Stimulated activated naive CD8-positive, alpha-beta T cell treated with anti-CD3 and anti-CD28 coated beads, Interleukin-15, Interleukin-2, amounts not matched to agents 100 ng/mL and 50 ng/mL, for 24 hours (primary cell): ENCODE measurements around the gene SORCS2.

ENCODE experiments used
- H3K27ac Mint-ChIP-seq: one replicate; pipeline ENCODE4 v1.8.0; 2021; ENCODE audit warnings: mild to moderate bottlenecking, mixed read lengths
- H3K27me3 Mint-ChIP-seq: one replicate; pipeline ENCODE4 v1.8.0; 2021; ENCODE audit warnings: mixed read lengths
- H3K36me3 Mint-ChIP-seq: one replicate; pipeline ENCODE4 v1.8.0; 2021; ENCODE audit warnings: low read depth, mixed read lengths
- H3K4me1 Mint-ChIP-seq: one replicate; pipeline ENCODE4 v1.8.0; 2021; ENCODE audit warnings: low read depth, mixed read lengths
- H3K4me3 Mint-ChIP-seq: one replicate; pipeline ENCODE4 v1.8.0; 2021; ENCODE audit warnings: mild to moderate bottlenecking, mixed read lengths
- H3K9me3 Mint-ChIP-seq: one replicate; pipeline ENCODE4 v1.8.0; 2021; ENCODE audit warnings: mixed read lengths

The SORCS2 gene

DNA sequence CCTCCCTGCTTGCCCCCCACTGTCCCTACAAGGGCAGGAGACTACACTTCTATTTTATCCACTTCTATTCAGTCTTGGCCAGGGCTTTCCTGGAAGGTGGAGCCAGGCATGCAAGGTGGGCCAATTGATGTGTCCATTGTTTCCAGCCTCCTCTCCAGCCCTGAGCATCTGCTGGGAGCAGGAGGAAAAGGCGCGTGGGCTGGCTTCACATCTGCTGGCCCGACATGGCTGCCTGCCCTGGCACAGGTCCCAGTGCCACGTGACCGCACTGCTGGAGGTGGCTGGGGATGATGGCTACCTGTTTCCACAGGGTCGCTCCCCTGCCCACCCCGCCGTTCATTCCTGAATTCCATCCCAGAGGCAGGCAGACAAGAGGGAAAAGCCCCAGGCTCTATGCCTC, 499.6 kb downstream of the SORCS2 start:
- no peaks in the 10 kb centered on the region for H3K4me1 Mint-ChIP-seq
- no peak overlapping the region for H3K27ac Mint-ChIP-seq
- H3K9me3 Mint-ChIP-seq = no peaks in the 10 kb centered on the region
- H3K36me3 Mint-ChIP-seq = no peaks in the 10 kb centered on the region
- no peaks in the 10 kb centered on the region for H3K27me3 Mint-ChIP-seq
- H3K4me3 Mint-ChIP-seq = no peak overlapping the region

DNA sequence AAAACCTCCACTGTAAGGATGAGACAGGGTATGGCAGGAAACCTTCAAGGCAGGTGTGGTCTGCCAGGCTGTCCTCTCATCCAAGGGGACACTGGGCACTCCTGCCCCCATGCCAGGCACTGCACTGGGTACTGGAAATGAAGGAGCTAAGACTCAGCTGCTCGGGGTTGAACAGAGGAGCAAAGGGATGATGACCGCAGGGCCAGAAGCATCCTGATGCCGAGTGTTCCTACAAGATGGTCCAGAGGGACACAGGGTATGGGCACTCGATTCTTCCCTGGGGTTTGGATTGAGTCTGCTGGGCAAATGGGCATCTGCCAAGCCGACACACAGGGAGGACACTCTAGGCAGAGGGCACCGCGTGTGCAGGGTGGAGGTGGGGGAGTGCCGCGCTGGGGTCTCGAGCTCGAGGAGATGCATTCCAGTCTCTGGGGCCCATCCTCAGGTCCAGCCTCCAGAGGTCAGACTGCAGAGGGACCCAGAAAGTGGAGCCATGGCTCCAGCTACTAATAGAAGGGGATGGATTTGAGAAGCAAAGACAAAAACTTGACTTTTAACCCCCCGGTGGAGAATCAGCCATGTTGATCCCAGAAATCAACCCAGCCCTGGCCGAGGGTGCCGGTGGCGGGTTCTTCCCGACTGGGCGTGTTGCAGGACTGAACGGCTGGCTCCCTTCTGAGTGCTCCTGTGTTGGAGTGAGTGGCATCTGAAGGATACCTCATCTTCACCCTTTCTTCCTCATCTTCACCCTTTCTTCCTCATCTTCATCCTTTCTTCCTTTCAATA, 500.3 kb downstream of the SORCS2 start:
- Mint-ChIP-seq H3K36me3 (no peaks in the 10 kb centered on the region), H3K4me3 (no peak overlapping the region), H3K9me3 (no peaks in the 10 kb centered on the region), H3K27ac (no peak overlapping the region), H3K27me3 (no peaks in the 10 kb centered on the region), H3K4me1 (no peaks in the 10 kb centered on the region)

DNA sequence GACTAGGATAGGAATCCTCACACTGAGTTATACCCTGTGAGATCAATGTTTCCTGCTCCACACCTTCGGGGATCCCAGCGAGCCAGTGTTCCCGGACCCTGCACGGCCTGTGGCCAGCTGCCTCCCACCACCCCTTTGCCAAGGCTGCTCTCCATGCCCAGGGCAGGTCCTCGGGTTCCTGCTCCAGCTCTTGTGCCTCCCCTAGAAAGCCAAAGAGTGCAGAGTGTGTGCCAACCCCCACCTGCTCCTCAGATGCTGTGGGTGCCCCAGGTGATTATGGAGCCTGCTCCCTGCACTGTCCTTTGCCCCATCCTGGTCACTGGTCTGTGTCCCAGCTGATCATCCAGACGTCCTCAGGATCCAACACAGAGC, 500.9 kb downstream of the SORCS2 start:
- no peaks in the 10 kb centered on the region for H3K36me3 Mint-ChIP-seq
- no peaks in the 10 kb centered on the region for H3K4me1 Mint-ChIP-seq

GRCh38 chr4:7693711-7694110, 501.4 kb downstream of the SORCS2 start:
- Mint-ChIP-seq H3K27ac (no peak overlapping the region), H3K36me3 (no peaks in the 10 kb centered on the region), H3K9me3 (no peaks in the 10 kb centered on the region), H3K4me1 (no peaks in the 10 kb centered on the region), H3K4me3 (no peak overlapping the region), H3K27me3 (no peaks in the 10 kb centered on the region)

More for the DNA sequence above, 500.9 kb downstream of the SORCS2 start:
- no peak overlapping the region for H3K27ac Mint-ChIP-seq
- no peaks in the 10 kb centered on the region for H3K27me3 Mint-ChIP-seq
- H3K4me3 Mint-ChIP-seq = no peak overlapping the region
- H3K9me3 Mint-ChIP-seq = no peaks in the 10 kb centered on the region

DNA sequence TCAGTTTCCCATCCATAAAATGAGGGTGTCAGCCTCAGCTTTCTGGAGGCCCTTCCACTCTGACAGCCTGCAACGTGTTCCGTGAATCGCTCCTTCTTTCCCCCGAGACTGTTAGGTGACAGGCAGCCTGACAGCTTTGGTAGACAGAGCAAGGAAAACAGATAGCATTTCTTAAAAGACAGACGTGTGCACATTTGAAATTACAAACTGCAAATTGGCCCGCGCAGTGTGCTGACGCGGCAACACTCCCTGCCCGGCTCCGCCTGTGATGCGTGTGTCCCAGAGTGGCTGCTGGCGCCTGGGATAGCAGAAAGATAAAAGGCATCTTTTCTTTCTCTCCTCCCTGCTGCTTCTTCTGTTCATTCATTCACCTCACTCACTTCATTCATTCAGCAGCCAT, 502.0 kb downstream of the SORCS2 start:
- Mint-ChIP-seq H3K4me3 (no peak overlapping the region), H3K36me3 (no peaks in the 10 kb centered on the region), H3K4me1 (no peaks in the 10 kb centered on the region), H3K27me3 (no peaks in the 10 kb centered on the region), H3K27ac (no peak overlapping the region), H3K9me3 (no peaks in the 10 kb centered on the region)

DNA sequence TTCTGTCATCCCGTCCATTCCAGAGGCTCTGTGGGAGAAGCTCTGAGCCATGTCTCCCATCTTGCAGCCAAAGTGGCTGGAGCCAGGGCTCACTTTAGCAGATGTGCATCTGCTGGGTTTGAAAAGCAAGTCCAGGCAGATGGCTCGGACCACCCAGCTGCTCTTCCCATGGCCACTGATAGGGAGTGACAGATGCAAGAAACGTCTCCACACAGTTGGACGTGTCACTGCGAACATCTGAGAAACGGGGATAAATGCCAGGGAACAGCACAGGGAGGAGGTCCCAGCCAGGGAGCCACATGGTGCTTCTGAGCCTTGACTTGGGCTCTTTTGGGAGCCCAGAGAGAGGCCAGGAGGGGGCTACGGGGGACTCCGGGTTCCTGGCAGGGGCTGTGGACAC, 505.0 kb downstream of the SORCS2 start:
- Mint-ChIP-seq H3K4me3 (no peak overlapping the region), H3K4me1 (no peaks in the 10 kb centered on the region), H3K27me3 (no peaks in the 10 kb centered on the region), H3K9me3 (no peaks in the 10 kb centered on the region), H3K27ac (no peak overlapping the region), H3K36me3 (no peaks in the 10 kb centered on the region)

GRCh38 chr4:7697821-7698220, 505.5 kb downstream of the SORCS2 start:
- no peaks in the 10 kb centered on the region for H3K4me1 Mint-ChIP-seq
- H3K9me3 Mint-ChIP-seq = no peaks in the 10 kb centered on the region
- no peak overlapping the region for H3K4me3 Mint-ChIP-seq
- no peaks in the 10 kb centered on the region for H3K36me3 Mint-ChIP-seq
- no peaks in the 10 kb centered on the region for H3K27me3 Mint-ChIP-seq
- no peak overlapping the region for H3K27ac Mint-ChIP-seq

GRCh38 chr4:7698584-7698983, 506.2 kb downstream of the SORCS2 start:
- Mint-ChIP-seq H3K27ac (no peak overlapping the region), H3K27me3 (no peaks in the 10 kb centered on the region), H3K4me1 (no peaks in the 10 kb centered on the region), H3K36me3 (no peaks in the 10 kb centered on the region), H3K4me3 (no peak overlapping the region), H3K9me3 (no peaks in the 10 kb centered on the region)

DNA sequence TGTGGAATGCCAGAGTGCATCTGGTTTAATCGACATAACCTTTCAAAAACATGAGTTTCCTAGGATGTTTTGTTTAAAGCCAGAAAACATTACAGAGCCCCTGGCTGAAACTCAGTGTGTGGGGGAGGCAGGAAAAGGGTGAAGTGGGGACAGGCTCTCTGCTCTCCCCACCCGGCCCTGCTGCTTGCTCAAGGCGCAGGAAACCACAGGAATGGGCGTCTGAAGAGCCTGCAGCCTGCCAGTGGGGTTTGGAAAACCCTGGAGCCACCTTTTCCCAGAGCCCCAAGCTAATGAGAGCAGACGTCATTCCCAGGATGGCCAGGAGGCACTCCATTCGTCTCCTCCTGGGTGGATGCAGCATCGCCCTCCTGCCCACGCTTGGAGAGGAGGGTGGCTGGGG, 506.7 kb downstream of the SORCS2 start:
- Mint-ChIP-seq H3K4me3 (no peak overlapping the region), H3K27ac (no peak overlapping the region), H3K9me3 (no peaks in the 10 kb centered on the region), H3K27me3 (no peaks in the 10 kb centered on the region), H3K4me1 (no peaks in the 10 kb centered on the region), H3K36me3 (no peaks in the 10 kb centered on the region)

DNA sequence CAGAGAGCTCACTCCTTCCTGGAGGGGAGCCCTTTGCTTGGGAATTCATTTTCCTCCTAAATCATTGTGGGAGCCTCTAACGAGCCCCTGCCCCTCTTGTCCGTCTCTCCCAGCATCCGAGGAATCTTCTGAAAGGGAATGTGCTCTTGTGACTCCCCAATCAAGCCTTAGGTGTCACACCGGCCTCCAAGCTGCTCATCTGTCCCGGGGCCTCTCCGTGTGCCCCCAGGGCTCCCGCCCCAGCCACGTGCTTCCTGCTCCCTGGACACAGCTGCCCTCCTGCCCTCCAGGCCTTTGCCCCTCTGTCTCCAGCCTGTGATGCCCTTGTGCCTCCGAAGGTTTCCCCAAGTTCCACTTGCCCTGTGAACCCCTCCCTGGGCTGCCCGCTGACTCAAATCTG, 507.5 kb downstream of the SORCS2 start:
- Mint-ChIP-seq H3K4me1 (no peaks in the 10 kb centered on the region), H3K4me3 (no peak overlapping the region), H3K9me3 (no peaks in the 10 kb centered on the region), H3K27ac (no peak overlapping the region), H3K27me3 (no peaks in the 10 kb centered on the region), H3K36me3 (no peaks in the 10 kb centered on the region)

- Mint-ChIP-seq H3K4me3 (no peak overlapping the region), H3K27me3 (no peaks in the 10 kb centered on the region), H3K4me1 (no peaks in the 10 kb centered on the region), H3K36me3 (no peaks in the 10 kb centered on the region), H3K9me3 (no peaks in the 10 kb centered on the region), H3K27ac (no peak overlapping the region)
These were observed 508.3 kb downstream of the SORCS2 start for GRCh38 chr4:7700665-7701064.

GRCh38 chr4:7701866-7702649, 509.7 kb downstream of the SORCS2 start:
- H3K4me3 Mint-ChIP-seq = no peak overlapping the region
- H3K27ac Mint-ChIP-seq = no peak overlapping the region
- no peaks in the 10 kb centered on the region for H3K36me3 Mint-ChIP-seq
- H3K9me3 Mint-ChIP-seq = no peaks in the 10 kb centered on the region
- H3K27me3 Mint-ChIP-seq = no peaks in the 10 kb centered on the region
- H3K4me1 Mint-ChIP-seq = no peaks in the 10 kb centered on the region

- Mint-ChIP-seq H3K27ac (no peak overlapping the region), H3K27me3 (no peaks in the 10 kb centered on the region), H3K36me3 (no peaks in the 10 kb centered on the region), H3K4me1 (no peaks in the 10 kb centered on the region), H3K9me3 (no peaks in the 10 kb centered on the region), H3K4me3 (no peak overlapping the region)
These were observed 511.4 kb downstream of the SORCS2 start for GRCh38 chr4:7703688-7704087.

DNA sequence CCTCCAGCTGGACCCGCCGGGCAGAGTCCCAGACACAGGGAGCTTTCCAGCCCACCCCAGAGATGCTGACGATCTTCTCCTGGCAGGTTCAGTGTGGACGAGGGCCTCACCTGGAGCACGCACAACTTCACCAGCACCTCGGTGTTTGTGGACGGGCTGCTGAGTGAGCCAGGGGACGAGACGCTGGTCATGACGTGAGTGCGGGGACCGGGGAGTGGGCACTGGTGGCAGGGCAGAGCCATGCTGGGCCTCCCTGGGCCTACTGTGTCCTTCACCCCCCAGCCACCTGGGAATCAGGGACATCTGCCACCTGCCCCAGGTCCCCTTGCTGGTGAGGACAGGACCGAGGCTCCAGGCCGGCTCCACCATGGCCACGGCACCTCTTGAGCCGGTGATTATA, 511.8 kb downstream of the SORCS2 start:
- Mint-ChIP-seq H3K9me3 (no peaks in the 10 kb centered on the region), H3K27me3 (no peaks in the 10 kb centered on the region), H3K4me1 (no peaks in the 10 kb centered on the region), H3K4me3 (no peak overlapping the region), H3K36me3 (no peaks in the 10 kb centered on the region), H3K27ac (no peak overlapping the region)

DNA sequence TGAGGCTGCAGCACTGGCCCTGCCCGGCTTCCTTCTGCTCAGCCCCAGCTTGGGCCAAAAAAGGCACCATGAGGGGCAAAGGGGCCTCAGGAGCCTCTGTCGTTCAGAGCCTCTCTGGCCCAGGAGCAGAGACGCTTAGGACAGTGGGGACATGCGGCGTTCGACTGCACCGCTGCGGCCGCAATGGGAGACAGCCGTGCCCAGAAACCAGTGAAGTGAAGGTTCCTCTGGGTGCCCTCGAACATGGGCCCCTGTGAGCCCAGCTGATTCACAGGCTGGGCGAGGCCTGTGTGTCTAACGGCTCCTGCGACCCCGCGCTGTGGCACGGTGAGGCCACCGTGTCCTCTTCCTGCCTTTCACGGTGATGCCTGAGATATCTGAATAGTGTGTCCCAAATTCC, 512.3 kb downstream of the SORCS2 start:
- H3K4me3 Mint-ChIP-seq = no peak overlapping the region

DNA sequence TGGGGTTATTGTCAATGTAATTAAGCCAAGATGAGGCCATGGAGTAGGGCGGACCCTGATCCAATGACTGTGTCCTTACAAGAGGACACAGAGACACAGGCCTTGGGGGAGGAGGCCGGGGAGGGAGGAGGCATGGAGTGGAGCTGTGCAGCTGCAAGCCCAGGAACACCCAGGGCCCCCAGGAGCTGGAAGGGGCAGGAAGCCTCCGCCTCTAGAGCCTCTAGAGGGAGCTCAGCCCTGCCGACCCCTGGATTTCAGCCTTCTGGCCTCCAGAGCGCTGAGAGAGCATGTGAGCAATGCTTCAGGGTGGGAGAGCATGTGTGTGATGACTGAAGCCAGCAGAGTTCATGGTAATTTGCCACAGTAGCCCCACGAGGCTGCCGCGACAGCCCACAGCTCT, 512.7 kb downstream of the SORCS2 start:
- Mint-ChIP-seq H3K4me1 (no peaks in the 10 kb centered on the region), H3K27me3 (no peaks in the 10 kb centered on the region), H3K36me3 (no peaks in the 10 kb centered on the region), H3K27ac (no peak overlapping the region), H3K9me3 (no peaks in the 10 kb centered on the region), H3K4me3 (no peak overlapping the region)

More for the DNA sequence above, 512.3 kb downstream of the SORCS2 start:
- H3K4me1 Mint-ChIP-seq = no peaks in the 10 kb centered on the region
- H3K27ac Mint-ChIP-seq = no peak overlapping the region
- H3K36me3 Mint-ChIP-seq = no peaks in the 10 kb centered on the region
- no peaks in the 10 kb centered on the region for H3K9me3 Mint-ChIP-seq
- H3K27me3 Mint-ChIP-seq = no peaks in the 10 kb centered on the region
